Stimulated activated effector memory CD8-positive, alpha-beta T cell treated with anti-CD3 and anti-CD28 coated beads, Interleukin-12 subunit alpha, Interleukin-12 subunit beta, amount 100 ng/mL, for 72 hours (primary cell): ENCODE measurements around the gene HLA-DOB.

Experiments
- ATAC-seq: fragments of 150-1000 bp; cut with Tn5 transposase; 2 replicates; pipeline ENCODE4 v1.10.0; 2021
- DNase-seq, 2 donors: peaks; one replicate each; pipeline ENCODE4 v3.0.0; 2021 to 2022; ENCODE audit warnings: low spot score in 2 of 2
- H3K27ac Mint-ChIP-seq: one replicate; pipeline ENCODE4 v1.8.0; 2022; ENCODE audit warnings: mild to moderate bottlenecking, mixed read lengths
- H3K36me3 Mint-ChIP-seq: one replicate; pipeline ENCODE4 v1.8.0; 2022; ENCODE audit warnings: mild to moderate bottlenecking, mixed read lengths
- H3K4me1 Mint-ChIP-seq: one replicate; pipeline ENCODE4 v1.8.0; 2022; ENCODE audit warnings: mixed read lengths
- H3K4me3 Mint-ChIP-seq: one replicate; pipeline ENCODE4 v1.8.0; 2022; ENCODE audit warnings: mild to moderate bottlenecking, mixed read lengths
- H3K9me3 Mint-ChIP-seq: one replicate; pipeline ENCODE4 v1.8.0; 2022; ENCODE audit warnings: mixed read lengths

The HLA-DOB gene

GRCh38 chr6:32816746-32817204, at the start of gene HLA-DOB:
Gene HLA-DOB (minus strand): TSS chr6:32817002. CDS start chr6:32816951, 51 bp downstream.
- Mint-ChIP-seq H3K27ac (peak within 1 kb of the TSS; percentile 24), H3K36me3 (peaks cover 20% of the 10 kb centered on the region), H3K4me3 (no peak within 1 kb of the TSS), H3K9me3 (no peaks in the 10 kb centered on the region), H3K4me1 (peaks cover 5% of the 10 kb centered on the region)
- ATAC-seq (peak; percentile 79), DNase-seq (no peak)

DNA sequence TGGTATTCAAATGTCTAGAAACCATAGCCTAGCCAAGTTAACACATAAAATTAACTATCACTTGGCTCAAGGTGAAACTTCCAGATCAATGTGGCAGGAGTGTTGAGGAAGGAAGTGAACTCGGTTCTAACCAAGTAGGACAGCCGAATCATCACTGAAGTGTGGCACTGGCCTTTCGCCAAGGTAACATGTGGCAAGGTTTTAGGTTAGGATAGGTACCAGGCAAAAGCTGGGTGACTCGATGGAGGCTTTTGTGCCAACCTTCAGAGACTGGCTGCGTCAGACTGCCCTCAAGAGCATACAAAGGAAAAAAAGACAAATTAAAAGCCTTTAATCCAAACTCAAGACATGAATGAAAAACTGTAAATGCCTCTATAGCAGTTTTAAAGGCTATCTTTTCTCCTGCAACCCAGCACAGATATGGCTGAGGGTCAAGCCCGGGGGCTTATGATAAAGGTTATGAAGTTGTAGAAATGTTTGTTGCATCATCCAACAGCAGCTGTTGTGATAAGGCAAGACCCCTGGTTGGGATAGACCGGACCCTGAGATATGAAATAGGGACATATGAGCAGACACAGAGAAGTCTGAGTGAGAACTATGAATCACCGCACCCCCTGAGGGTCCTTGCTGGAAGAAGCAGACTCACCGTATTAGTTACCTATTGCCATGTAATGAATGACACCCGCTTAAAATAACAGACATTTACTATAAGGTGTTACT, 49.1 kb upstream of the HLA-DOB start:
- no peak for ATAC-seq
- DNase-seq = no peak
- Mint-ChIP-seq H3K4me1 (peaks cover 29% of the 10 kb centered on the region), H3K4me3 (no peak overlapping the region), H3K27ac (peak overlapping the region; percentile 49), H3K9me3 (no peaks in the 10 kb centered on the region), H3K36me3 (peaks cover 30% of the 10 kb centered on the region)

DNA sequence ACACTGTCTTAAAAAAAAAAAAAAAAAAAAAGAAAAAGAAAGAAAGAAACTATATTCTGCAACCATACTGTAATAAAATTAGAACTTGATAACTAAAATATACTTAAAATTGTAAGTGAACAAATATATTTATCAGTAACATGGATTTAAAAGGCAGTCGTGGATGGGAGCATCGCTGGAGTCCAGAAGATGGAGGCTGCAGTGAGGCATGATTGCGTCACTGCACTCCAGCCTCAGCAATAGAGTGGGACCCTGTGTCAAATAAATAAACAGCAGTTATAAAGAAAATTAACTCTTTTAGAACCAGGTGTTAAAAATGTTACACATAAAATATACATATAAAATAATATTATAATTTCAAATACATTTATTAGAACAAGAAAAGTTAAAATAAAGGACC, 45.9 kb upstream of the HLA-DOB start:
- no peaks in the 10 kb centered on the region for H3K9me3 Mint-ChIP-seq
- H3K4me3 Mint-ChIP-seq = no peak overlapping the region
- peak overlapping the region; percentile 56 for H3K27ac Mint-ChIP-seq
- peaks cover 62% of the 10 kb centered on the region for H3K36me3 Mint-ChIP-seq
- DNase-seq = no peak
- H3K4me1 Mint-ChIP-seq = peaks cover 49% of the 10 kb centered on the region
- ATAC-seq = no peak

- H3K4me1 Mint-ChIP-seq = peaks cover 54% of the 10 kb centered on the region
Observed at GRCh38 chr6:32860674-32861073, 43.9 kb upstream of the HLA-DOB start.

GRCh38 chr6:32858194-32858593, 41.4 kb upstream of the HLA-DOB start:
- DNase-seq (no peak), ATAC-seq (no peak)
- no peaks in the 10 kb centered on the region for H3K9me3 Mint-ChIP-seq
- peaks cover 96% of the 10 kb centered on the region for H3K36me3 Mint-ChIP-seq
- peaks cover 53% of the 10 kb centered on the region for H3K4me1 Mint-ChIP-seq
- peak overlapping the region; percentile 36 for H3K4me3 Mint-ChIP-seq
- peak overlapping the region; percentile 90 for H3K27ac Mint-ChIP-seq

More at GRCh38 chr6:32860674-32861073, 43.9 kb upstream of the HLA-DOB start:
- Mint-ChIP-seq H3K36me3 (peaks cover 82% of the 10 kb centered on the region), H3K4me3 (no peak overlapping the region), H3K27ac (peak overlapping the region; percentile 75), H3K9me3 (no peaks in the 10 kb centered on the region)
- no peak for DNase-seq
- no peak for ATAC-seq

DNA sequence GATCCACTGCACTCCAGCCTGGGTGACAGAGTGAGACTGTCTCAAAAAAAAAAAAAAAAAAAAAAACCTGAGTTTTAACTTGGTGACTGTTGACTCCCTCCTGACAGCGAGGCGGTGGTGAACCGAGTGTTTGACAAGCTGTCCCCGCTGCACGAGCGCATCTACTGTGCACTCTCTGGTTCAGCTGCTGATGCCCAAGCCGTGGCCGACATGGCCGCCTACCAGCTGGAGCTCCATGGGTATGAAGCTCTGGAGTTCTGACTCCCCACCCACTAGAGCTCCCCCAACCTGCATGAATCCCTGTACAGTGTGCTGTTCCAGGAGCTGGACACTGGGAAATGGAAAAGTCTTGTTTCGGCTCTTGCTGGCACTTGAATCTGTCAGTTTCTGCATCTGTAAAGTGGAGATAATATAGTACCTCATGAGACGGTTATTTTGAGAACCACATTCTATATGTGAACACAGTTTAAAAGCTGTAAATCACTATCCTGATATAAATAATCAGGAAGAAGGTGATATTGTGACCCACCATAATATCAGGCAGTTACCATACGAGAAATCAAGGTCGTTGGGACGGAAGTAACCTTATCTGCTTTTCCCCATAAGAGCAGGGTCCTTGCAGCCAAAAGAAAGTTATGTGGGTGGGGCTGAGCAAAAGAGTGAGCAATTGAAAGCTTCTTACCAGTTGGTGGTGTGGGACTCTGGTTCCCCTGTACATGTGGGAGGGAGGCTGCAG, 40.5 kb upstream of the HLA-DOB start:
- Mint-ChIP-seq H3K9me3 (no peaks in the 10 kb centered on the region), H3K4me3 (peak overlapping the region; percentile 36), H3K36me3 (peaks cover 95% of the 10 kb centered on the region), H3K27ac (peak overlapping the region; percentile 90), H3K4me1 (peaks cover 53% of the 10 kb centered on the region)
- ATAC-seq = no peak
- DNase-seq = no peak

DNA sequence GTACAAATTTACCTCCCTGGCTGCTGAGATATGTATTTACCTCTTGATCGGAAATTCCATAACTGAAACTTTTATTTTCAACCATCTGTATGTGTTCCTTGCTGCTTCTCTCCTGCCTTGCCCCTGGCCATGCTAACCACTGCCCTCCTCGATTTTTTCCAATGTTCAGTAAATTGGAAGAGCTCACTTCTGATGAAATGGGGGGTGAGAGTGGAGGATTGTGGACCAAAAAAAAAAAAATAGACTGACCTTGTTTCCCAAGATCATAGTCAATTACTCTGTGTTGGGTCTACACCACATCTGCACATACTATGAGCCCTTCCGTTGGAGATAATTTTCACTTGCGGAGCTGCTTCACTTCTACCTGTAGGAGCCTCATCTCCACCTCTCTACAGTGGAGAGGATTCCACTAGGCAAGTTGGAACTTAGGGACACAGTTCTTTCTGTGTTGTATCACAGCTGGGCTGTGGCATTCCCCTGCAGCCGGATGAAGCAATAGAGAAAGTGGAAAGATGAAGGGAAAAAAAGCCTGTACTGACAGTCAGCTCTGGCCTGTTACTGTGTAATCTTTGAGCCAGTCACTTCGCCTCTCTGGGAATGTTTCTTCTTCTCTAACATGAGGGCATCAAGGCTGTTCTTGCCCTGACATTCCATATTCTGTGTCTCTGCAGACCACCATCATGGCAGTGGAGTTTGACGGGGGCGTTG, 38.8 kb upstream of the HLA-DOB start:
- H3K36me3 Mint-ChIP-seq = peaks cover 95% of the 10 kb centered on the region
- ATAC-seq = no peak
- H3K27ac Mint-ChIP-seq = peak overlapping the region; percentile 100
- peak overlapping the region; percentile 99 for H3K4me3 Mint-ChIP-seq
- peaks cover 61% of the 10 kb centered on the region for H3K4me1 Mint-ChIP-seq
- no peaks in the 10 kb centered on the region for H3K9me3 Mint-ChIP-seq
- no peak for DNase-seq

DNA sequence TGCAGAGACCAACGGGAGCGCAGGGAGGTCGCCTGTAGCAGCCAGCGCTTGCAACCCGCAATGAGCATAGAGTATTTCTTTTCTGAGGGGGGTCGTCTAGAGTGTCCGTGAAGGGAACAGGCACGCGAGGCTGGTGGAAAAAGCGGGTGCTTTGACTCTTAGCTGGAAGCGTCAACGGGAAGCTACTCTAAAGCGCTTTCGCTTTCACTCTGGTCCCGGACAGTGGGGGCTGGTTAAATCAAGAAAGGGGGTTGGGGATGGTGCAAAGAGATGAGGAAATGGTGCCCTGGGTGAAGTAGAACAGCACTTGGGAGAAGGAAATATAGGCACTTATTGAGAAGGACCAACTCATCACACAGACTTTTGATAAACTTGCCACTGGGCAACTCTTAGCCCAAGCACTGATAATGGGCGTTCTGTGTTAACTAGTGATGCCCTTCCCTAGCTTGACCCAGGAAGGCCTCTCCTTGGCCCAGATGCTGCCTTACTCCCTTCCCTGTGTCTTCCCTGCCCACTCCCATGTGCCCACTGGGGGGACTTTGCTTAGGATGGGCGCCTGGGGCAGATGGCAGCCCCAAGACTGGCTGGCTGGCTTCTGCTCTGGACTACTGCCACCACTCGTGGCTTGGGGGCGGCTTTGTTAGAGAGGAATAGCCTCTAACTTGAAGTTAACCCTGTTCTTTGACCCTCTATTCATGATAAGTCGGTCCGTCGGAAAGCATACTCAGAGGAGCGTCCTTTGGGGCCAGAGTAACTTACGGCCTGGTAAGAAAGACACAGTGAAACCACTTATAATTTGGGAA, 37.8 kb upstream of the HLA-DOB start:
- H3K36me3 Mint-ChIP-seq = peaks cover 95% of the 10 kb centered on the region
- ATAC-seq (peak; percentile 37), DNase-seq (no peak)
- peak overlapping the region; percentile 99 for H3K4me3 Mint-ChIP-seq
- peaks cover 65% of the 10 kb centered on the region for H3K4me1 Mint-ChIP-seq
- H3K9me3 Mint-ChIP-seq = no peaks in the 10 kb centered on the region
- H3K27ac Mint-ChIP-seq = peak overlapping the region; percentile 100

- ATAC-seq (peak; percentile 92), DNase-seq (peak; percentile 90 to 96)
- Mint-ChIP-seq H3K9me3 (no peaks in the 10 kb centered on the region), H3K36me3 (peaks cover 95% of the 10 kb centered on the region), H3K4me1 (peaks cover 65% of the 10 kb centered on the region), H3K4me3 (peak within 1 kb of the TSS; percentile 99), H3K27ac (peak within 1 kb of the TSS; percentile 100)
Observed at GRCh38 chr6:32853541-32854375, 37.0 kb upstream of the HLA-DOB start, which contains the start of the genes PSMB9 and TAP1. Gene PSMB9 (plus strand): TSS chr6:32854192. CDS start chr6:32854230, 38 bp downstream. Gene TAP1 (minus strand): TSS chr6:32853704. CDS start chr6:32853636, 68 bp downstream.

DNA sequence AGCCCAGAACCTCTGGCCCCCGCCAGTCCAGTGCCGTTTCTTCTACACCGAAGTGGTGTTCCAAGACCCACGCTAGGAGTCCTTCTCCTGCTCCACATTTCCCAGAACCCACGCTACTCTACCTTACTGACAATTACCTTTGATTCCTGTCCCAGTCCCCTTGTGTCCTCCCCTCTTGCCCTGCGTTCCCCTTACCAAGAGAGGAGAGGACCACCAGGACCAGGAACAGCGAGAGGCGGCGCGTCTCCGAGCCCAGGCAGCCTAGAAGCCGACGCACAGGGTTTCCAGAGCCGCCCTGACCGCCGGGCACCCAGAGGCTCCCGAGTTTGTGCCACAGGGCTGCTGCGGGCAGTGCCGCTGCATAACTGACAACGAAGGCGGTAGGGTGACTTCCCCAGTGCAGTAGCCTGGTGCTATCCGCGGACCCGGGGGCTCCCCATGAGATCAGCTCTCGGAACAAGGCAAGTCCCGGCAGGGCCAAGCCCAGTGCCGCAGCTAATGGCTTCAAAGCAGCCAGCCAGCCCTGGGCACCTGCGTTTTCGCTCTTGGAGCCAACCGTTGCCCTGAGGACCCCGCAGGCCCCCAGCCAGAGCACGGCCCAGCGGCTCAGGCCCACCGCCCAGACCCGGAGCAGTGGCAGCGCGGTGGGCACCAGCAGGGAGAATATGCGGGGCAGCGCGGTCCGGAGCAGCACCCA, 36.2 kb upstream of the HLA-DOB start:
- DNase-seq (peak; percentile 51 to 79), ATAC-seq (peak; percentile 66)
- Mint-ChIP-seq H3K4me3 (peak overlapping the region; percentile 99), H3K36me3 (peaks cover 95% of the 10 kb centered on the region), H3K4me1 (peaks cover 66% of the 10 kb centered on the region), H3K27ac (peak overlapping the region; percentile 100), H3K9me3 (no peaks in the 10 kb centered on the region)

GRCh38 chr6:32852018-32852843, 35.4 kb upstream of the HLA-DOB start:
- peak in 1 of 2 donors; percentile 51 for DNase-seq
- Mint-ChIP-seq H3K9me3 (no peaks in the 10 kb centered on the region), H3K4me3 (peak overlapping the region; percentile 99), H3K27ac (peak overlapping the region; percentile 100), H3K36me3 (peaks cover 95% of the 10 kb centered on the region), H3K4me1 (peaks cover 66% of the 10 kb centered on the region)
- ATAC-seq = no peak

DNA sequence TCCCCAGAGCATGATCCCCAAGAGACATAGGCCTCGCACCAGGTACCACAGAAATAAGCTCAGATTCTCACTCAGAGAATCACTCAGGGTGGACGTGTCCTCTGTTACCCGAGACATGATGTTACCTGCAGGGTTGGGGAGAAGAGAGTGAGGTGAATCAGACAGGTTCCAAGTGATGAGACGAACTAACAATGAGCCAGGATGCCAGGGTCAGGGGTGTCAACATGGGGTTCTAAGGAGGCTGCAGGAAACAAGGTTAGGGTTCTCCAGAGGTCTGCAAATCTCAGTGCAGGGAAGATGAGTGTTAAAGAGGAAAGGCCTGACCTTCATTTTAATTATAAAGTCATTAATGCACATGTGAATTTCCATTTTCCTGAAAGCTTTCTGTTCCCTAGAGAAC, 34.2 kb upstream of the HLA-DOB start:
- Mint-ChIP-seq H3K36me3 (peaks cover 95% of the 10 kb centered on the region), H3K4me3 (peak overlapping the region; percentile 99)
- ATAC-seq = no peak

DNA sequence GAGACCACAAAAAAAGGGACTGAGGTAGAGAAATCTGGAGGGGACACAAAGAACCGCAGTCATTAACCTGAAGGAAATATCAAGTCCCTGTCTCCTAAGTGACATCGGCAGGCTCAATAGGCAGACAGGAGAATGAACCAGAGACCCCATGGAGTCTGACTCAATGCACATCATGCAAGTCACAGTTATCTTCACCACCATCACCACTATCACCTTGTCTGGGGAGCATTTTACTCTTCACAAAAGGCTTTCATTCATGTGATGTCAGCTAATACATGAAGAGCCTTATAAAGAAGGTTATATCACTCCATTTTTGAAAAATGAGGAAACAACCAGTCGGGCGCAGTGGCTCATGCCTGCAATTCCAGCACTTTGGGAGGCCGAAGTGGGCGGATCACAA, 32.3 kb upstream of the HLA-DOB start:
- no peak for DNase-seq
- Mint-ChIP-seq H3K4me3 (peak overlapping the region; percentile 99), H3K36me3 (peaks cover 96% of the 10 kb centered on the region), H3K9me3 (no peaks in the 10 kb centered on the region), H3K27ac (peak overlapping the region; percentile 100), H3K4me1 (peaks cover 74% of the 10 kb centered on the region)
- ATAC-seq = no peak

More for the DNA sequence above, 34.2 kb upstream of the HLA-DOB start:
- DNase-seq = peak in 1 of 2 donors; percentile 44
- no peaks in the 10 kb centered on the region for H3K9me3 Mint-ChIP-seq
- H3K27ac Mint-ChIP-seq = peak overlapping the region; percentile 100
- H3K4me1 Mint-ChIP-seq = peaks cover 67% of the 10 kb centered on the region
